Measurements from ENCODE around the gene EIF3B. TPM values are rescaled to one million over a fixed set of nuclear protein-coding genes. Genes with fewer than 3 reads are reported as not detected.
"Not testable (repeated sequence)": the region's sequence is repeated elsewhere in the genome, so short reads cannot be mapped to it uniquely, and the experiment has no call there.

Gene EIF3B
- 100 to 1,000 TPM; 152 to 154 TPM for total RNA-seq

- Mint-ChIP-seq H3K27ac (peak within 1 kb of the TSS; percentile 97), H3K4me3 (peak within 1 kb of the TSS; percentile 87), H3K36me3 (peaks cover 9% of the 10 kb centered on the region), H3K9me3 (no peaks in the 10 kb centered on the region), H3K27me3 (no peaks in the 10 kb centered on the region), H3K4me1 (peaks cover 17% of the 10 kb centered on the region)
- POLR2A ChIA-PET: interaction anchor here (0.6 to 3.7 kb wide), 11 partner anchors 17 to 784 kb away, joined by 3 to 38 read pairs (median 4); partner anchors contain the start of genes CHST12, MAD1L1, MRM2 and NUDT1
- DNase-seq (peak; percentile 94), ATAC-seq (ENCODE audit: low read depth) (peak; percentile 91)
Measured at GRCh38 chr7:2354186-2354938, at the start of gene EIF3B. Gene EIF3B, plus strand, starts transcription at chr7:2354827. Its CDS starts 95 bp downstream, at chr7:2354922.

- not testable (repeated sequence) for H3K36me3 Mint-ChIP-seq; H3K27ac Mint-ChIP-seq; H3K27me3 Mint-ChIP-seq; H3K9me3 Mint-ChIP-seq; ATAC-seq (ENCODE audit: low read depth); DNase-seq; H3K4me3 Mint-ChIP-seq; H3K4me1 Mint-ChIP-seq
- POLR2A ChIA-PET: interaction anchor here (0.6 kb wide), 1 partner anchor 267 kb away, joined by 3 read pairs; no protein-coding TSS in a partner anchor
Measured at GRCh38 chr7:2305258-2305657, 49.4 kb upstream of the EIF3B start.

GRCh38 chr7:2306688-2307087 lies 47.9 kb upstream of the EIF3B start:
- no peak for ATAC-seq (ENCODE audit: low read depth)
- Mint-ChIP-seq H3K27me3 (no peaks in the 10 kb centered on the region), H3K9me3 (no peaks in the 10 kb centered on the region), H3K4me3 (no peak overlapping the region), H3K36me3 (peaks cover 3% of the 10 kb centered on the region), H3K27ac (no peak overlapping the region), H3K4me1 (peaks cover 3% of the 10 kb centered on the region)
- no peak for DNase-seq
- POLR2A ChIA-PET: no interaction called here

GRCh38 chr7:2307690-2308107 lies 46.9 kb upstream of the EIF3B start:
- ATAC-seq (ENCODE audit: low read depth) (no peak), DNase-seq (no peak)
- Mint-ChIP-seq H3K4me1 (peaks cover 12% of the 10 kb centered on the region), H3K4me3 (no peak overlapping the region), H3K27ac (no peak overlapping the region), H3K36me3 (peaks cover 3% of the 10 kb centered on the region), H3K27me3 (no peaks in the 10 kb centered on the region), H3K9me3 (no peaks in the 10 kb centered on the region)
- POLR2A ChIA-PET: no interaction called here

GRCh38 chr7:2309889-2310331 lies 44.7 kb upstream of the EIF3B start:
- Mint-ChIP-seq H3K4me1 (peaks cover 15% of the 10 kb centered on the region), H3K36me3 (peaks cover 3% of the 10 kb centered on the region), H3K4me3 (no peak overlapping the region), H3K9me3 (no peaks in the 10 kb centered on the region), H3K27ac (no peak overlapping the region), H3K27me3 (no peaks in the 10 kb centered on the region)
- POLR2A ChIA-PET: no interaction called here
- DNase-seq (no peak), ATAC-seq (ENCODE audit: low read depth) (no peak)

- POLR2A ChIA-PET: interaction anchor here (1.5 to 2.5 kb wide), 2 partner anchors 14 to 70 kb away, joined by 3 to 6 read pairs; partner anchors contain the start of genes MRM2 and NUDT1
Measured at GRCh38 chr7:2312267-2312929, 42.2 kb upstream of the EIF3B start.

GRCh38 chr7:2313450-2314208 lies 41.0 kb upstream of the EIF3B start:
- Mint-ChIP-seq H3K27me3 (no peaks in the 10 kb centered on the region), H3K9me3 (no peaks in the 10 kb centered on the region), H3K27ac (peak overlapping the region; percentile 91), H3K4me3 (peak overlapping the region; percentile 88), H3K36me3 (peaks cover 1% of the 10 kb centered on the region), H3K4me1 (peaks cover 14% of the 10 kb centered on the region)
- ATAC-seq (ENCODE audit: low read depth): no peak
- POLR2A ChIA-PET: interaction anchor here (1.5 to 2.5 kb wide), 3 partner anchors 15 to 93 kb away, joined by 3 to 6 read pairs (median 5); partner anchors contain the start of genes MRM2 and NUDT1
- peak; percentile 33 for DNase-seq

More at GRCh38 chr7:2312267-2312929, 42.2 kb upstream of the EIF3B start:
- H3K27ac Mint-ChIP-seq: peak overlapping the region; percentile 18
- H3K9me3 Mint-ChIP-seq: no peaks in the 10 kb centered on the region
- H3K4me1 Mint-ChIP-seq: peaks cover 15% of the 10 kb centered on the region
- H3K36me3 Mint-ChIP-seq: peaks cover 1% of the 10 kb centered on the region
- DNase-seq (no peak), ATAC-seq (ENCODE audit: low read depth) (no peak)
- peak overlapping the region; percentile 20 for H3K4me3 Mint-ChIP-seq
- no peaks in the 10 kb centered on the region for H3K27me3 Mint-ChIP-seq

- H3K27ac Mint-ChIP-seq: peak within 1 kb of the TSS; percentile 91
Measured at GRCh38 chr7:2314209-2314955, 40.2 kb upstream of the EIF3B start, which contains the start of gene SNX8. Gene SNX8, minus strand, starts transcription at chr7:2314441. Its CDS starts 20 bp downstream, at chr7:2314421.

GRCh38 chr7:2314956-2315530 lies 39.6 kb upstream of the EIF3B start:
- H3K27ac Mint-ChIP-seq; H3K36me3 Mint-ChIP-seq; POLR2A ChIA-PET; DNase-seq; H3K27me3 Mint-ChIP-seq; ATAC-seq (ENCODE audit: low read depth); H3K4me3 Mint-ChIP-seq; H3K9me3 Mint-ChIP-seq: not testable (repeated sequence)
- H3K4me1 Mint-ChIP-seq: peaks cover 14% of the 10 kb centered on the region

More at GRCh38 chr7:2314209-2314955, 40.2 kb upstream of the EIF3B start, which contains the start of gene SNX8:
- peaks cover 1% of the 10 kb centered on the region for H3K36me3 Mint-ChIP-seq
- peak within 1 kb of the TSS; percentile 88 for H3K4me3 Mint-ChIP-seq
- no peaks in the 10 kb centered on the region for H3K27me3 Mint-ChIP-seq
- peak; percentile 86 for ATAC-seq (ENCODE audit: low read depth)
- H3K9me3 Mint-ChIP-seq: no peaks in the 10 kb centered on the region
- peak; percentile 99 for DNase-seq
- H3K4me1 Mint-ChIP-seq: peaks cover 14% of the 10 kb centered on the region
- POLR2A ChIA-PET: interaction anchor here (1.5 to 2.5 kb wide), 3 partner anchors 16 to 92 kb away, joined by 3 to 6 read pairs (median 5); partner anchors contain the start of genes MRM2 and NUDT1

GRCh38 chr7:2315787-2316186 lies 38.8 kb upstream of the EIF3B start:
- POLR2A ChIA-PET: no interaction called here
- H3K9me3 Mint-ChIP-seq: no peaks in the 10 kb centered on the region
- no peak overlapping the region for H3K27ac Mint-ChIP-seq
- ATAC-seq (ENCODE audit: low read depth) (no peak), DNase-seq (no peak)
- peaks cover 14% of the 10 kb centered on the region for H3K4me1 Mint-ChIP-seq
- no peaks in the 10 kb centered on the region for H3K27me3 Mint-ChIP-seq
- H3K4me3 Mint-ChIP-seq: no peak overlapping the region
- no peaks in the 10 kb centered on the region for H3K36me3 Mint-ChIP-seq

GRCh38 chr7:2316578-2316977 lies 38.0 kb upstream of the EIF3B start:
- Mint-ChIP-seq H3K27ac (no peak overlapping the region), H3K27me3 (no peaks in the 10 kb centered on the region), H3K4me1 (peaks cover 14% of the 10 kb centered on the region), H3K9me3 (no peaks in the 10 kb centered on the region), H3K4me3 (no peak overlapping the region), H3K36me3 (no peaks in the 10 kb centered on the region)
- ATAC-seq (ENCODE audit: low read depth) (no peak), DNase-seq (no peak)
- POLR2A ChIA-PET: no interaction called here

Measured in activated naive CD8-positive, alpha-beta T cell treated with anti-CD3 and anti-CD28 coated beads, Interleukin-2, amount 10 ng/mL, durations not matched to agents 7 days and 5 days (primary cell).